HG03571 (cell line): ENCODE data around the gene METTL22.

Source experiments
- ATAC-seq: cut with Tn5 transposase; IDR thresholded peaks from one replicate; pipeline ENCODE4 v1.9.1; 2021; ENCODE audit not compliant: unreplicated experiment

Gene METTL22

GRCh38 chr16:8591451-8591850 lies 30.0 kb upstream of the METTL22 start:
- no peak for ATAC-seq

GRCh38 chr16:8594149-8594666 lies 27.3 kb upstream of the METTL22 start:
- no peak for ATAC-seq

GRCh38 chr16:8595783-8596182 lies 25.7 kb upstream of the METTL22 start:
- ATAC-seq = no peak

GRCh38 chr16:8596581-8596980 lies 24.9 kb upstream of the METTL22 start:
- no peak for ATAC-seq

GRCh38 chr16:8600144-8600775 lies 21.2 kb upstream of the METTL22 start:
- no peak for ATAC-seq

- no peak for ATAC-seq
These were observed 15.9 kb upstream of the METTL22 start for GRCh38 chr16:8605554-8605953.

GRCh38 chr16:8607214-8607613 lies 14.3 kb upstream of the METTL22 start:
- no peak for ATAC-seq

GRCh38 chr16:8611122-8611521 lies 10.4 kb upstream of the METTL22 start:
- no peak for ATAC-seq

- ATAC-seq = no peak
These were observed 9.5 kb upstream of the METTL22 start for GRCh38 chr16:8611886-8612600.

GRCh38 chr16:8614435-8615029 lies 7.0 kb upstream of the METTL22 start:
- no peak for ATAC-seq

- no peak for ATAC-seq
These were observed 1.7 kb upstream of the METTL22 start for GRCh38 chr16:8619671-8620370.

- ATAC-seq = no peak
These were observed 963 bp upstream of the METTL22 start for GRCh38 chr16:8620535-8620934.

GRCh38 chr16:8621222-8621571 lies 301 bp upstream of the METTL22 start:
- no peak for ATAC-seq

- no peak for ATAC-seq
These were observed 788 bp downstream of the METTL22 start for GRCh38 chr16:8622315-8622656.

- ATAC-seq = no peak
These were observed 2.1 kb downstream of the METTL22 start for GRCh38 chr16:8623634-8624033.

GRCh38 chr16:8625491-8626087 lies 4.1 kb downstream of the METTL22 start:
- no peak for ATAC-seq

GRCh38 chr16:8626946-8627345 lies 5.4 kb downstream of the METTL22 start:
- no peak for ATAC-seq

GRCh38 chr16:8627456-8627855 lies 6.0 kb downstream of the METTL22 start:
- no peak for ATAC-seq

GRCh38 chr16:8628981-8629725 lies 7.7 kb downstream of the METTL22 start:
- ATAC-seq = no peak

- ATAC-seq = no peak
These were observed 8.9 kb downstream of the METTL22 start for GRCh38 chr16:8630255-8630953.
